Measurements from ENCODE around the gene MLXIP. TPM values are rescaled to one million over a fixed set of nuclear protein-coding genes. Genes with fewer than 3 reads are reported as not detected.

MLXIP gene
- total and polyA plus RNA-seq, 2 of the 13 experiments (the other 11 are each of a cell fraction or from before 2014, with no cell fraction given) = 5.3 to 6.7 TPM

DNA sequence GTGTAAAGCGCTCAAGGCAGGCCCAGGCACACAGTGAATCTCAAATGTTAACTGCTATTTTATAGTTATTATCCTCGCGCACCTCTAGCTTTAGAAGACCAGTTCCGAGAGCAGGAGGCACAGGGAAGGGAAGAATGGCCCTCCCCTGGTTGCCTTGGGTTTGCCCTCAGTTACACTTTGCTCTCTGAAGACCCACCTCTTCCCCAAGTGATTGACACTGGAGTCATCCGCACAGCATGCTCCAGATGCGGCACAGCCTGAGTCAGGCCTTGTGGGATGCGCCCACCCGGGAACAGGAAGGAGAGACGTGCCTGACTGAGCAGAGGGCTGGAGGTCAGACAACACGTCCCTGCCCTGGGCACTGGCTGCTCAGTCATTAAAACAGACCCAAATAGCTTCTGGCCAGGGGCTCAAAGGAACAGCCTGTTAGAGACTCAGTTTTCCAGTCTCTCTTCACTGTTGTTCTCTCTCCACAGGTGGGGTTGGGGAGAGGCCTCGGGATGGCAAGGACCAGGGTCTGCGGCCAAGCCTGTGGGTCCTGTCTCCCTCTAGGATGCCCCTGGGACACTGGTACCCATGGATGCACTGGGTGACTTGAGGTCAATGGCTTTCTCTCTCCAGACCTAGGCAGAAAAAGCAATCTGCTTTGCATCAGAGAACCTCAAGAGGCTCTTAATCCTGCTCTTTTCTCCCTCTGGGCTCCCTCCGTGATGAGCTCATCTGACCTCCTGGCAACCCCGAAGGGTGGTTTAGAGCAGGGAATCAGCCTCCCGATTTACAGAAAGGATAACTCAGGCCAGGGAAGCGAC, 13.6 kb upstream of the MLXIP start:
- ChIA-PET CTCF (ENCODE audit: low intra/inter-chr PET ratio, low total read pairs) (interaction anchor here (0.6 kb wide), 1 partner anchor 235 kb away, joined by 3 read pairs; no protein-coding TSS in a partner anchor), POLR2A (interaction anchor here (2.3 kb wide), 1 partner anchor 13 kb away, joined by 9 read pairs; the partner anchor contains the start of gene MLXIP)
- H3K4me1 ChIP-seq (ENCODE audit: insufficient read depth, low read length) = peaks cover 45% of the 10 kb centered on the region
- DNase-seq (ENCODE audit: low spot score) (peak; percentile 69), FAIRE-seq (no peak), ATAC-seq (peak; percentile 59)
- H2AFZ ChIP-seq (ENCODE audit: low read length) = no peak overlapping the region
- H3K27ac ChIP-seq (ENCODE audit: extremely low read length, insufficient read depth, low read length) = peak overlapping the region; percentile 46
- no peaks in the 10 kb centered on the region for H3K9me3 ChIP-seq (ENCODE audit: low read length)
- H3K36me3 ChIP-seq (replicated peaks in 1 of 2; ENCODE audit: control insufficient read depth in 1 of 2, insufficient read depth in 2 of 2, low read length in 2 of 2) = peaks cover 0 to 2% of the 10 kb centered on the region in 2 experiments; a peak in 1 of 5 replicates
- intact Hi-C loops (cut with micrococcal nuclease; ENCODE audit: unreplicated experiment) = loop anchor here (1.0 kb wide), 1 partner anchor 13 kb away; the partner anchor contains the start of gene MLXIP
- H3K9ac ChIP-seq (ENCODE audit: insufficient read depth, low read depth, low read length) = peak overlapping the region; percentile 27; the same call in 1 of the 2 replicates
- H3K4me2 ChIP-seq (ENCODE audit: low read depth, low read length) = peak overlapping the region; percentile 85
- no TSS peak for BruUV-seq (replicated peaks)
- in situ Hi-C loops (cut with HindIII; ENCODE audit: extremely low pct_ligation_motif_present, low pct_unique_long_range_greater_than_20kb) = no loop called here
- 85% methylated on average over 12 of the region's 16 CpGs for WGBS (ENCODE audit: low lambda C conversion rate)
- H4K20me1 ChIP-seq (ENCODE audit: insufficient read depth, low read length) = no peaks in the 10 kb centered on the region
- H3K27me3 ChIP-seq (ENCODE audit: control insufficient read depth in 1 of 2, insufficient read depth in 2 of 2, low read length in 2 of 2) = no peaks in the 10 kb centered on the region
- H3K79me2 ChIP-seq (ENCODE audit: insufficient read depth, low read length) = no peaks in the 10 kb centered on the region
- peak overlapping the region in 1 of 3 experiments; percentile 42; a peak in 1 of 6 replicates for H3K4me3 ChIP-seq (replicated peaks in 1 of 3; ENCODE audit: insufficient read depth in 1 of 3, low read depth in 2 of 3, low read length in 3 of 3)
- peak; percentile 61 for TF ChIP-seq ZFX (CRISPR knock-in tag; IDR thresholded peaks at IDR 0.05; ENCODE audit: low read depth)
- peak; percentile 30; the same call in 1 of the 2 replicates for TF ChIP-seq SAP130 (CRISPR knock-in tag; IDR thresholded peaks at IDR 0.05; ENCODE audit: low read depth)
- TF ChIP-seq, protein P1, sequence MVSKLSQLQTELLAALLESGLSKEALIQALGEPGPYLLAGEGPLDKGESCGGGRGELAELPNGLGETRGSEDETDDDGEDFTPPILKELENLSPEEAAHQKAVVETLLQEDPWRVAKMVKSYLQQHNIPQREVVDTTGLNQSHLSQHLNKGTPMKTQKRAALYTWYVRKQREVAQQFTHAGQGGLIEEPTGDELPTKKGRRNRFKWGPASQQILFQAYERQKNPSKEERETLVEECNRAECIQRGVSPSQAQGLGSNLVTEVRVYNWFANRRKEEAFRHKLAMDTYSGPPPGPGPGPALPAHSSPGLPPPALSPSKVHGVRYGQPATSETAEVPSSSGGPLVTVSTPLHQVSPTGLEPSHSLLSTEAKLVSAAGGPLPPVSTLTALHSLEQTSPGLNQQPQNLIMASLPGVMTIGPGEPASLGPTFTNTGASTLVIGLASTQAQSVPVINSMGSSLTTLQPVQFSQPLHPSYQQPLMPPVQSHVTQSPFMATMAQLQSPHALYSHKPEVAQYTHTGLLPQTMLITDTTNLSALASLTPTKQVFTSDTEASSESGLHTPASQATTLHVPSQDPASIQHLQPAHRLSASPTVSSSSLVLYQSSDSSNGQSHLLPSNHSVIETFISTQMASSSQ (IDR thresholded peaks at IDR 0.05; ENCODE audit: low read depth) = no peak
- TF ChIP-seq, protein P1 (CRISPR knock-in tag; IDR thresholded peaks at IDR 0.05; ENCODE audit: borderline replicate concordance) = 0 out of 2 replicates have a peak, but pooled peaks have one; percentile 26
- TF ChIP-seq ETV5 (CRISPR knock-in tag; IDR thresholded peaks at IDR 0.05; ENCODE audit: borderline replicate concordance) = peak; percentile 14; the same call in 1 of the 2 replicates
- TF ChIP-seq, protein P2, sequence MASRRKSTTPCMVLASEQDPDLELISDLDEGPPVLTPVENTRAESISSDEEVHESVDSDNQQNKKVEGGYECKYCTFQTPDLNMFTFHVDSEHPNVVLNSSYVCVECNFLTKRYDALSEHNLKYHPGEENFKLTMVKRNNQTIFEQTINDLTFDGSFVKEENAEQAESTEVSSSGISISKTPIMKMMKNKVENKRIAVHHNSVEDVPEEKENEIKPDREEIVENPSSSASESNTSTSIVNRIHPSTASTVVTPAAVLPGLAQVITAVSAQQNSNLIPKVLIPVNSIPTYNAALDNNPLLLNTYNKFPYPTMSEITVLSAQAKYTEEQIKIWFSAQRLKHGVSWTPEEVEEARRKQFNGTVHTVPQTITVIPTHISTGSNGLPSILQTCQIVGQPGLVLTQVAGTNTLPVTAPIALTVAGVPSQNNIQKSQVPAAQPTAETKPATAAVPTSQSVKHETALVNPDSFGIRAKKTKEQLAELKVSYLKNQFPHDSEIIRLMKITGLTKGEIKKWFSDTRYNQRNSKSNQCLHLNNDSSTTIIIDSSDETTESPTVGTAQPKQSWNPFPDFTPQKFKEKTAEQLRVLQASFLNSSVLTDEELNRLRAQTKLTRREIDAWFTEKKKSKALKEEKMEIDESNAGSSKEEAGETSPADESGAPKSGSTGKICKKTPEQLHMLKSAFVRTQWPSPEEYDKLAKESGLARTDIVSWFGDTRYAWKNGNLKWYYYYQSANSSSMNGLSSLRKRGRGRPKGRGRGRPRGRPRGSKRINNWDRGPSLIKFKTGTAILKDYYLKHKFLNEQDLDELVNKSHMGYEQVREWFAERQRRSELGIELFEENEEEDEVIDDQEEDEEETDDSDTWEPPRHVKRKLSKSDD (CRISPR knock-in tag; IDR thresholded peaks at IDR 0.05; ENCODE audit: low read depth) = 0 out of 2 replicates have a peak, but pooled peaks have one; percentile 6
- TF ChIP-seq FOXJ3 (CRISPR knock-in tag; IDR thresholded peaks at IDR 0.05; ENCODE audit: borderline replicate concordance) = no peak
- no peak for TF ChIP-seq ZBTB1 (CRISPR knock-in tag; IDR thresholded peaks at IDR 0.05; ENCODE audit: borderline replicate concordance)
- TF ChIP-seq GATA4 (IDR thresholded peaks at IDR 0.05; ENCODE audit: borderline replicate concordance, low read depth) = 0 out of 2 replicates have a peak, but pooled peaks have one; percentile 13
- TF ChIP-seq ZNF143 (CRISPR knock-in tag; IDR thresholded peaks at IDR 0.05) = 0 out of 2 replicates have a peak, but pooled peaks have one; percentile 16
- TF ChIP-seq SP2 (CRISPR knock-in tag; IDR thresholded peaks at IDR 0.05) = peak; percentile 80
- 0 out of 2 replicates have a peak, but pooled peaks have one; percentile 39 for TF ChIP-seq ELF1 (CRISPR knock-in tag; IDR thresholded peaks at IDR 0.05)
- TF ChIP-seq HNF4A (CRISPR knock-in tag; IDR thresholded peaks at IDR 0.05) = 0 out of 2 replicates have a peak, but pooled peaks have one; percentile 3
- TF ChIP-seq, protein P3, sequence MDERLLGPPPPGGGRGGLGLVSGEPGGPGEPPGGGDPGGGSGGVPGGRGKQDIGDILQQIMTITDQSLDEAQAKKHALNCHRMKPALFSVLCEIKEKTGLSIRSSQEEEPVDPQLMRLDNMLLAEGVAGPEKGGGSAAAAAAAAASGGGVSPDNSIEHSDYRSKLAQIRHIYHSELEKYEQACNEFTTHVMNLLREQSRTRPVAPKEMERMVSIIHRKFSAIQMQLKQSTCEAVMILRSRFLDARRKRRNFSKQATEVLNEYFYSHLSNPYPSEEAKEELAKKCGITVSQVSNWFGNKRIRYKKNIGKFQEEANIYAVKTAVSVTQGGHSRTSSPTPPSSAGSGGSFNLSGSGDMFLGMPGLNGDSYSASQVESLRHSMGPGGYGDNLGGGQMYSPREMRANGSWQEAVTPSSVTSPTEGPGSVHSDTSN (CRISPR knock-in tag; IDR thresholded peaks at IDR 0.05) = peak; percentile 93
- TF ChIP-seq GATAD1 (CRISPR knock-in tag; IDR thresholded peaks at IDR 0.05) = 0 out of 2 replicates have a peak, but pooled peaks have one; percentile 16
